Suprapubic skin (tissue), 4 donors: ENCODE data around the gene DDR2. TPM values are rescaled to one million over a fixed set of nuclear protein-coding genes. Genes with fewer than 3 reads are reported as not detected.
"Not testable (repeated sequence)": the region's sequence is repeated elsewhere in the genome, so short reads cannot be mapped to it uniquely, and the experiment has no call there.

Experiments
- DNase-seq, 2 donors: peaks; one replicate each; pipeline ENCODE4 v3.0.0-alpha.2; 2019; ENCODE audit warnings: low spot score in 2 of 2
- H3K27ac ChIP-seq: fragments of 200-600 bp; sonication (generic); one replicate; pipeline ENCODE4 v1.5.1; 2019
- H3K27me3 ChIP-seq: fragments of 200-600 bp; sonication (generic); one replicate; pipeline ENCODE4 v1.5.1; 2019
- H3K36me3 ChIP-seq: fragments of 200-600 bp; sonication (generic); one replicate; pipeline ENCODE4 v1.5.1; 2019
- H3K4me1 ChIP-seq: fragments of 200-600 bp; sonication (generic); one replicate; pipeline ENCODE4 v1.5.1; 2019
- H3K4me3 ChIP-seq: fragments of 200-600 bp; sonication (generic); one replicate; pipeline ENCODE4 v1.5.1; 2019; ENCODE audit warnings: mild to moderate bottlenecking
- H3K9me3 ChIP-seq: fragments of 200-600 bp; sonication (generic); one replicate; pipeline ENCODE4 v1.5.1; 2019
- EP300 ChIP-seq: sonication (generic); formaldehyde crosslinking; IDR thresholded peaks from one replicate; pipeline ENCODE4 v1.6.1; 2017; ENCODE audit warnings: antibody characterized with exemption
- POLR2A ChIP-seq, 2 donors: fragments of 450-650 bp; IDR thresholded peaks; one replicate each; pipeline ENCODE4 v1.6.1; 2017; ENCODE audit warnings: antibody characterized with exemption in 2 of 2, mild to moderate bottlenecking in 2 of 2, moderate library complexity in 2 of 2
- POLR2AphosphoS5 ChIP-seq, 3 donors: sonication (generic); formaldehyde crosslinking; IDR thresholded peaks; one replicate each; pipeline ENCODE4 v1.6.1; 2017; ENCODE audit warnings: antibody characterized with exemption in 3 of 3
- WGBS: methylation state at CpG from one replicate; pipeline ENCODE4 v1.1.5; 2018; 5-methylcytosine and 5-hydroxymethylcytosine counted together
- total RNA-seq, 4 donors: library from RNA; depleted of rRNA; stranded (reverse); fragments of >200 nt; gene quantifications; one replicate each; pipeline ENCODE4 v1.1.0, GENCODE V29; 2016
- TF ChIP-seq, protein P1 (sequence below), 2 donors: fragments of 200-600 bp in 1 of 2; fragments of 450-650 bp in 1 of 2; sonication (generic) in 1 of 2; IDR thresholded peaks; one replicate each; pipeline ENCODE4 v1.5.1; 2016 to 2019; ENCODE audit warnings: antibody characterized with exemption in 2 of 2, mild to moderate bottlenecking in 1 of 2, moderate library complexity in 1 of 2

Gene DDR2
- total RNA-seq, 4 donors from 2014 or later: 7.7 to 50.2 (median 13.8) TPM

- 88% methylated on average over 3 of the region's 3 CpGs for WGBS
These were observed 104.4 kb downstream of the DDR2 start for GRCh38 chr1:162736633-162737067.

DNA sequence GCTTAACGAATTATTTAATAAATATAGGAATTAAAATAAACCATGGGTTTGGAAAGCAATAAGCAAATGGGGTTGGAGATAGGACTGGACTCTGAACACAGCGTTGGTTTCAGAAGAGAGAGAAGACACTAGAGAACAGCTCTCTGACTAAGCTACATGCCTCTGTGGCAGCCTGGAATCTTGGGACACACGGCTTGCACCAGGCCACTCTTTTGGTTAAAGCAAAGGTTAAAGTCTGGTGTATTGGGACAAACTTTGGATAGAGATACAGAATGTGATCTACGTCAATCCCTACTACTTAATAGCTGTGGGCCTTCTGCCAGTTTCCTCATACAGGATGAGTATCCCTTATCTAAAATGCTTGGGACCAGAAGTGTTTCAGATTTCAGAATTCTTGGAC, 108.5 kb downstream of the DDR2 start:
- no peak for DNase-seq
- WGBS: 85% methylated on average over 4 of the region's 4 CpGs
- Histone ChIP-seq H3K4me3 (no peak overlapping the region), H3K27ac (no peak overlapping the region), H3K4me1 (no peaks in the 10 kb centered on the region), H3K9me3 (no peaks in the 10 kb centered on the region), H3K36me3 (no peaks in the 10 kb centered on the region), H3K27me3 (no peaks in the 10 kb centered on the region)
- TF ChIP-seq EP300: no peak
- TF ChIP-seq POLR2A (IDR thresholded peaks at IDR 0.05): no peak
- TF ChIP-seq POLR2AphosphoS5 (IDR thresholded peaks at IDR 0.05): no peak
- TF ChIP-seq, protein P1, sequence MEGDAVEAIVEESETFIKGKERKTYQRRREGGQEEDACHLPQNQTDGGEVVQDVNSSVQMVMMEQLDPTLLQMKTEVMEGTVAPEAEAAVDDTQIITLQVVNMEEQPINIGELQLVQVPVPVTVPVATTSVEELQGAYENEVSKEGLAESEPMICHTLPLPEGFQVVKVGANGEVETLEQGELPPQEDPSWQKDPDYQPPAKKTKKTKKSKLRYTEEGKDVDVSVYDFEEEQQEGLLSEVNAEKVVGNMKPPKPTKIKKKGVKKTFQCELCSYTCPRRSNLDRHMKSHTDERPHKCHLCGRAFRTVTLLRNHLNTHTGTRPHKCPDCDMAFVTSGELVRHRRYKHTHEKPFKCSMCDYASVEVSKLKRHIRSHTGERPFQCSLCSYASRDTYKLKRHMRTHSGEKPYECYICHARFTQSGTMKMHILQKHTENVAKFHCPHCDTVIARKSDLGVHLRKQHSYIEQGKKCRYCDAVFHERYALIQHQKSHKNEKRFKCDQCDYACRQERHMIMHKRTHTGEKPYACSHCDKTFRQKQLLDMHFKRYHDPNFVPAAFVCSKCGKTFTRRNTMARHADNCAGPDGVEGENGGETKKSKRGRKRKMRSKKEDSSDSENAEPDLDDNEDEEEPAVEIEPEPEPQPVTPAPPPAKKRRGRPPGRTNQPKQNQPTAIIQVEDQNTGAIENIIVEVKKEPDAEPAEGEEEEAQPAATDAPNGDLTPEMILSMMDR (IDR thresholded peaks at IDR 0.05): no peak

More at GRCh38 chr1:162736633-162737067, 104.4 kb downstream of the DDR2 start:
- H3K4me3 ChIP-seq: no peak overlapping the region
- peaks cover 18% of the 10 kb centered on the region for H3K4me1 ChIP-seq
- no peak for DNase-seq
- TF ChIP-seq POLR2A (IDR thresholded peaks at IDR 0.05) (no peak), POLR2AphosphoS5 (IDR thresholded peaks at IDR 0.05) (no peak), EP300 (no peak)
- TF ChIP-seq, protein P1 (IDR thresholded peaks at IDR 0.05): no peak
- no peak overlapping the region for H3K27ac ChIP-seq
- H3K27me3 ChIP-seq: no peaks in the 10 kb centered on the region
- no peaks in the 10 kb centered on the region for H3K9me3 ChIP-seq
- no peaks in the 10 kb centered on the region for H3K36me3 ChIP-seq

DNA sequence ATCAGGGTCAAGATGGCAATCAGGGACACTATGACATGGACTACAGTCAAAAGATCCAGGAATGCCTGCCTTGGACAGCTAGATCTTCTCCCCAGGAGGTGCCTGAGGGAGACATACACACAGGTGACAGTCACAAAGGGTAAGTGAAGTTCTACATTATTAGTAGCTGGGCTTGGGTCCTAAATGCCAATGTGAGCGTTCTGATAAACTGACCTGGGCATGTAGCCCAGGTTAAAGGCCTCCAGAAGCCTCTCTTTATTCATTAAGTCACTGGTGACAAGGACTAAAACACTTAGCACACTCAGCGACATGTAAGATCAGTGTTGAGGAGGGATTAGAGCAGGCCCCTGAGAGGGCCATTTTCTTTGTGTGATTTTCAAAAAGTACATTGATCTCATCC, 109.3 kb downstream of the DDR2 start:
- Histone ChIP-seq H3K27ac (no peak overlapping the region), H3K9me3 (no peaks in the 10 kb centered on the region), H3K36me3 (no peaks in the 10 kb centered on the region), H3K27me3 (no peaks in the 10 kb centered on the region), H3K4me3 (no peak overlapping the region), H3K4me1 (no peaks in the 10 kb centered on the region)
- DNase-seq: no peak
- 97% methylated on average over 2 of the region's 2 CpGs for WGBS
- no peak for TF ChIP-seq POLR2A (IDR thresholded peaks at IDR 0.05)
- TF ChIP-seq, protein P1 (IDR thresholded peaks at IDR 0.05): no peak
- no peak for TF ChIP-seq EP300
- TF ChIP-seq POLR2AphosphoS5 (IDR thresholded peaks at IDR 0.05): no peak

DNA sequence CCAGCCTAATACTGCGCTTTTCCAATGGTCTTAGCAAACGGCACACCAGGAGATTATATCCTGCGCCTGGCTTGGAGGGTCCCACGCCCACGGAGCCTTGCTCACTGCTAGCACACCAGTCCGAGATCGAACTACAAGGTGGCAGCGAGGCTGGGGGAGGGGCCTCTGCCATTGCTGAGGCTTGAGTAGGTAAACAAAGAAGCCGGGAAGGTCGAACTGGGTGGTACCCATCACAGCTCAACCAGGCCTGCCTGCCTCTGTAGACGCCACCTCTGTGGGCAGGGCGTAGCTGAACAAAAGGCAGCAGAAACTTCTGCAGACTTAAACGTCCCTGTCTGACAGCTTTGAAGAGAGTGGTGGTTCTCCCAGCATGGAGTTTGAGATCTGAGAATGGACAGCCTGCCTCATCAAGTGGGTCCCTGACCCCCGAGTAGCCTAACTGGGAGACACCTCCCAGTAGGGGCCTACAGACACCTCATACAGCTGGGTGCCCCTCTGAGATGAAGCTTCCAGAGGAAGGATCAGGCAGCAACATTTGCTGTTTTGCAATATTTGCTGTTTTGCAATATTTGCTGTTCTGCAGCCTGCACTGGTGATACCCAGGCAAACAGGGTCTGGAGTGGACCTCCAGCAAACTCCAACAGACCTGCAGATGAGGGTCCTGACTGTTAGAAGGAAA, 114.1 kb downstream of the DDR2 start:
- H3K4me3 ChIP-seq, H3K36me3 ChIP-seq, H3K4me1 ChIP-seq, H3K27me3 ChIP-seq, H3K27ac ChIP-seq, DNase-seq, H3K9me3 ChIP-seq: not testable (repeated sequence)
- WGBS: 97% methylated on average over 14 of the region's 14 CpGs

GRCh38 chr1:162753001-162753658, 120.9 kb downstream of the DDR2 start:
- 95% methylated on average over 1 of the region's 1 CpG for WGBS
- no peak overlapping the region for H3K27ac ChIP-seq
- peaks cover 15% of the 10 kb centered on the region for H3K36me3 ChIP-seq
- H3K4me3 ChIP-seq: no peak overlapping the region
- no peaks in the 10 kb centered on the region for H3K9me3 ChIP-seq
- H3K27me3 ChIP-seq: no peaks in the 10 kb centered on the region
- no peak for DNase-seq
- TF ChIP-seq POLR2A (IDR thresholded peaks at IDR 0.05): no peak
- TF ChIP-seq EP300: no peak
- no peak for TF ChIP-seq POLR2AphosphoS5 (IDR thresholded peaks at IDR 0.05)
- TF ChIP-seq, protein P1 (IDR thresholded peaks at IDR 0.05): no peak
- no peaks in the 10 kb centered on the region for H3K4me1 ChIP-seq
